Mucosa of descending colon (tissue), 3 donors: Measurements from ENCODE around the gene SEC24B. TPM values are rescaled to one million over a fixed set of nuclear protein-coding genes. Genes with fewer than 3 reads are reported as not detected.
"Not testable (repeated sequence)": the region's sequence is repeated elsewhere in the genome, so short reads cannot be mapped to it uniquely, and the experiment has no call there.

Experiments used
- ATAC-seq: fragments of 200-7000 bp; cut with Tn5 transposase; one replicate; pipeline ENCODE4 v1.9.1; 2020; ENCODE audit warnings: mild to moderate bottlenecking, moderate library complexity
- DNase-seq, 3 donors: peaks; one replicate each; pipeline ENCODE4 v3.0.0-alpha.2; 2020
- H3K36me3 ChIP-seq: fragments of 200-600 bp; one replicate; pipeline ENCODE4 v1.8.0; 2021; ENCODE audit warnings: low read depth, mild to moderate bottlenecking
- H3K4me1 ChIP-seq: fragments of 200-600 bp; one replicate; pipeline ENCODE4 v1.8.0; 2021; ENCODE audit warnings: low read depth, mild to moderate bottlenecking
- H3K4me3 ChIP-seq: fragments of 200-600 bp; one replicate; pipeline ENCODE4 v1.8.0; 2021; ENCODE audit warnings: mild to moderate bottlenecking
- H3K9me3 ChIP-seq: fragments of 200-600 bp; one replicate; pipeline ENCODE4 v1.8.0; 2021; ENCODE audit warnings: mild to moderate bottlenecking
- intact Hi-C, 2 donors: fragments of 100-400 bp; cut with DNase I in 1 of 2; cut with micrococcal nuclease in 1 of 2; formaldehyde crosslinking; loops; one replicate each; pipeline versions ENCODE4 v1.11.0 to v1.11.1; 2022; cut with DNase I, micrococcal nuclease
- total RNA-seq, 3 donors: library from RNA; stranded (reverse); fragmentation: NEBNext Ultra II Directional in 2 of 3; extraction: Animal tissue kit (Norgen Biotek cat#: 25700) in 2 of 3; gene quantifications; one replicate each; pipeline versions ENCODE4 v1.2.1 to v1.2.4, GENCODE V29; 2021 to 2023
- TF ChIP-seq, protein P1 (sequence below): fragments of 200-600 bp; IDR thresholded peaks from one replicate; pipeline ENCODE4 v1.8.0; 2022; ENCODE audit warnings: antibody characterized with exemption, mild to moderate bottlenecking
- donor health status: DM: no; HTN: no; CAD: no; lungs with moderate emphysema.
- donor health status: DM: no; HTN: no; CAD: no.
- donor health status: DM: no; HTN: yes; CAD: no.

The SEC24B gene
- total RNA-seq, 3 donors from 2014 or later = 28.5 to 41.7 (median 35.0) TPM

- intact Hi-C loops = no loop called here
- DNase-seq (no peak), ATAC-seq (no peak)
- Histone ChIP-seq H3K4me1 (peaks cover 13% of the 10 kb centered on the region), H3K9me3 (no peaks in the 10 kb centered on the region), H3K36me3 (no peaks in the 10 kb centered on the region), H3K4me3 (no peak overlapping the region)
- TF ChIP-seq, protein P1, sequence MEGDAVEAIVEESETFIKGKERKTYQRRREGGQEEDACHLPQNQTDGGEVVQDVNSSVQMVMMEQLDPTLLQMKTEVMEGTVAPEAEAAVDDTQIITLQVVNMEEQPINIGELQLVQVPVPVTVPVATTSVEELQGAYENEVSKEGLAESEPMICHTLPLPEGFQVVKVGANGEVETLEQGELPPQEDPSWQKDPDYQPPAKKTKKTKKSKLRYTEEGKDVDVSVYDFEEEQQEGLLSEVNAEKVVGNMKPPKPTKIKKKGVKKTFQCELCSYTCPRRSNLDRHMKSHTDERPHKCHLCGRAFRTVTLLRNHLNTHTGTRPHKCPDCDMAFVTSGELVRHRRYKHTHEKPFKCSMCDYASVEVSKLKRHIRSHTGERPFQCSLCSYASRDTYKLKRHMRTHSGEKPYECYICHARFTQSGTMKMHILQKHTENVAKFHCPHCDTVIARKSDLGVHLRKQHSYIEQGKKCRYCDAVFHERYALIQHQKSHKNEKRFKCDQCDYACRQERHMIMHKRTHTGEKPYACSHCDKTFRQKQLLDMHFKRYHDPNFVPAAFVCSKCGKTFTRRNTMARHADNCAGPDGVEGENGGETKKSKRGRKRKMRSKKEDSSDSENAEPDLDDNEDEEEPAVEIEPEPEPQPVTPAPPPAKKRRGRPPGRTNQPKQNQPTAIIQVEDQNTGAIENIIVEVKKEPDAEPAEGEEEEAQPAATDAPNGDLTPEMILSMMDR = no peak
These were observed 8.3 kb downstream of the SEC24B start for GRCh38 chr4:109441862-109442458.

DNA sequence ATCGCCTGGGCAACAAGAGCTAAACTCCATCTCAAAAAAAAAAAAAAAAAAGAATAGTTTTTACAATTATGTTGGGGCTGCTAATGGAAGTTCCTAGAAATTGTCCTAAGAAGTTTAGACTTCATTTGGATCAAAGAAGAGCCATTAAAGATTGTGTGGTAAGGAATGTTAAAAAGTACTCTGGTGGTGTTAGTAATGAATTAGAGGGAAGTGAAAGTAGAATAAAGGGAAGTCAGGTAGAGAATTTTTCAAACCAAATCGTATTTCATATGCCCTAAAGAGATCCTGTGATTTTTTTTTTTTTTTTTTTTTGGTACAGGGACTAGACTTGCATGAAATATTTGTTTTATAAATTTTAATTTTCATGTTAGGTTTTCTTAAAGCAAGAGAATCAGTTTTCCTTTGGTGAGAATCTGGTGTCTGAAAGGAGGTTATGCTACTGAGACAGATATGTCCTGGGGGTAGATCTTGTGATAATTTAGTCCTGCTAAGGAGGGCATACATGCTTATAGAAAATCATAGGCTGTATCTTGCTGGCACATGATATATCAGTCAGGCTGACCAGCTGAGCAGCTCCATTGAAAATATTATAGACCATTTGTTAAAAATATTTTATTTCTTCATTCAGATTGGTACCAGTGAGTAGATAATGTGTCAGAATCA is 10.7 kb downstream of the SEC24B start:
- intact Hi-C loops = no loop called here
- peaks cover 13% of the 10 kb centered on the region for H3K4me1 ChIP-seq
- ATAC-seq (no peak), DNase-seq (no peak)
- no peaks in the 10 kb centered on the region for H3K36me3 ChIP-seq
- H3K4me3 ChIP-seq = no peak overlapping the region
- TF ChIP-seq, protein P1 = no peak
- H3K9me3 ChIP-seq = no peaks in the 10 kb centered on the region

- Histone ChIP-seq H3K9me3 (no peaks in the 10 kb centered on the region), H3K4me3 (no peak overlapping the region), H3K36me3 (no peaks in the 10 kb centered on the region), H3K4me1 (no peaks in the 10 kb centered on the region)
- intact Hi-C loops = no loop called here
- DNase-seq (no peak), ATAC-seq (no peak)
- TF ChIP-seq, protein P1 = no peak
These were observed 13.7 kb downstream of the SEC24B start for GRCh38 chr4:109447278-109447677.

DNA sequence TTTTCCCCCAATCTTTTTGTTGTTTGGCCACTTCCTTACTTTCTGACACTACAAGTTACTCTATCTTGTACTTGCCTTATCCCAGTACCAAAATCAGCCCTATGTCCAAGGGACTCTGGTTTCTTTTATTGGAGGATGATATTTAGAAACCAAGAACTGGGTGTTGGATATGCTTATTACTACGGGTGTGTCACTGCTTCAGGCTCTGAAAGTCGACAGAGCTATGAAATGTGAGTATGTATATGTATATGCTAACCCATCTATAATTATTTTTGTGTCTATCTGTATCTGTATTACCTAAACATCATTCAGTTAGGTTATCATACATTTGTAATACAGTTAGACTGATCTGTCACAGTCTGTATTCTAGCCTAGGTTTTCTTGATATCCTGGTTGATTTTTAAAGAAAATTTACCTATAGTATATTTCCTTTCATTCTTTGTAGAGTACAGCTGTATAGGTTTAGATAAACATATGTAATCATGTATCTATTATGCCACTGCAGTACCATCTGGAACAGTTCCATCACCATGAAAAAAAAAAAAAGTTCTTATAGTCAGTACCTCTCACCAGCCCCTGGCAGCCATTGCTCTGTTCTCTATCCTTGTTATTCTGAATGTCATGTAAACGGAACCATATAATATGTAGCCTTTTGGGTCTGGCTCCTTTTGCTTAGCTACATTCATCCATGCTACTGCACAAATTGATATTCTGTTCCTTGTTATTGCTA is 18.1 kb downstream of the SEC24B start:
- TF ChIP-seq, protein P1 = no peak
- Histone ChIP-seq H3K4me3 (no peak overlapping the region), H3K9me3 (no peaks in the 10 kb centered on the region), H3K4me1 (no peaks in the 10 kb centered on the region), H3K36me3 (no peaks in the 10 kb centered on the region)
- ATAC-seq (no peak), DNase-seq (no peak)
- intact Hi-C loops = no loop called here

GRCh38 chr4:109453110-109453509 is 19.5 kb downstream of the SEC24B start:
- H3K4me1 ChIP-seq, H3K9me3 ChIP-seq, DNase-seq, ATAC-seq, H3K36me3 ChIP-seq, intact Hi-C loops, H3K4me3 ChIP-seq: not testable (repeated sequence)

- ATAC-seq = no peak
- peaks cover 6% of the 10 kb centered on the region for H3K36me3 ChIP-seq
- no peaks in the 10 kb centered on the region for H3K4me1 ChIP-seq
- DNase-seq = no peak
- TF ChIP-seq, protein P1 = no peak
- H3K4me3 ChIP-seq = no peak overlapping the region
- intact Hi-C loops = no loop called here
- H3K9me3 ChIP-seq = no peaks in the 10 kb centered on the region
These were observed 28.7 kb downstream of the SEC24B start for GRCh38 chr4:109462297-109462696.
